Stimulated activated CD4-positive, alpha-beta T cell treated with anti-CD3 and anti-CD28 coated beads, Interleukin-1b, Interleukin-23, amount 100 ng/mL, for 24 hours (primary cell): ENCODE data around the gene SLC1A2.

ENCODE experiments used
- DNase-seq, 4 experiments: peaks; one replicate each; pipeline ENCODE4 v3.0.0-alpha.2; 2020; ENCODE audit warnings: low read depth in 4 of 4, low spot score in 1 of 4

Gene SLC1A2

GRCh38 chr11:35330156-35330889 lies 89.0 kb downstream of the SLC1A2 start:
- no peak for DNase-seq

GRCh38 chr11:35327829-35328228 lies 91.5 kb downstream of the SLC1A2 start:
- no peak for DNase-seq

DNA sequence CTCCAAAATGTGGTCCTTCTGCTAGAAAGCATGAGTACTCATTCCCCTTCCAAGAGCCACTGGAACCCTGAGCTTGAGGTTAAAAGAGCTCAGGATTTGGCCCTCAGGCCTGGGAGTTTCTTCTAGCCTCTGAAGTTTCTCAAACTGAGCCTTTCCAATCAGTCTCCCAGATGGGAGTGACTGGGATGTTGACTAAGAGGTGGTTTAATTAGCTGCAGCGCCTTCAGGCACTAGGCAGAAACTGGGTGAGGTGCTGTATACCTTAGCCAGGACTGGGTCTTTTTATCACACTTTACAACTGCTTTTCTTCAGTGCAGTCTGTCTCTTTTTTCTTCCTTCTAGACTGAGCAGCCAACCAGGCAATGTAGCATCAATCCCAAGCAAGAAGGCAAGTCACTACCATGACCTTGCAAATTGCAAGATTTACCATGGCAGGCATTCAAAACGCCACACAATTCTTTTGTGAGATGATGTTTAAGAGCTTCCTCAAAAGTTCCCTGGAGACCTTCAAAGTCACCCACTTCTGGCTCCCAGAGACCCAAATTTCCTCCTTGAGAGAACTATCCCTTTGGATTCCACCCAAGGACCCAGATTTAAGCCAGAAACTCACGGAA lies 93.0 kb downstream of the SLC1A2 start:
- DNase-seq = no peak

DNA sequence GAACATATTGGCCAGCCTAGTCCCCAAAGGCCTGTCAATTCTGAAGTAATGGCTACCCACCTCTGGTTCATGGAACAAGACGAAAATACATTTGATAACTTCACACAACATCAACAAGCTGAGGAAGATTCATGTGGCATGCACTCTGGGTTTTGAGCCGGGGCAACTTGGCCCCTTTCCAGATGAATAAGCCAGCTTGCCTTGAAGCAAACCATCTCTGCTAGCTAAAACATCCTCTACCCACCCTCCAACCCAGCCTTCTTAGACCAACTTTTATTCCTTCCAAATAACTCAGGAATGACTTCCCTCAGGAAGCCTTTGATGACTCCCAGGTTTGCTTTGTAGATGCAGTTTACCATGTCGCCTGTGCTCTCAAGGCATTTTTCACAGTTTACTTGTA lies 94.4 kb downstream of the SLC1A2 start:
- no peak for DNase-seq

- no peak for DNase-seq
Observed at GRCh38 chr11:35324183-35324886, 95.0 kb downstream of the SLC1A2 start.

DNA sequence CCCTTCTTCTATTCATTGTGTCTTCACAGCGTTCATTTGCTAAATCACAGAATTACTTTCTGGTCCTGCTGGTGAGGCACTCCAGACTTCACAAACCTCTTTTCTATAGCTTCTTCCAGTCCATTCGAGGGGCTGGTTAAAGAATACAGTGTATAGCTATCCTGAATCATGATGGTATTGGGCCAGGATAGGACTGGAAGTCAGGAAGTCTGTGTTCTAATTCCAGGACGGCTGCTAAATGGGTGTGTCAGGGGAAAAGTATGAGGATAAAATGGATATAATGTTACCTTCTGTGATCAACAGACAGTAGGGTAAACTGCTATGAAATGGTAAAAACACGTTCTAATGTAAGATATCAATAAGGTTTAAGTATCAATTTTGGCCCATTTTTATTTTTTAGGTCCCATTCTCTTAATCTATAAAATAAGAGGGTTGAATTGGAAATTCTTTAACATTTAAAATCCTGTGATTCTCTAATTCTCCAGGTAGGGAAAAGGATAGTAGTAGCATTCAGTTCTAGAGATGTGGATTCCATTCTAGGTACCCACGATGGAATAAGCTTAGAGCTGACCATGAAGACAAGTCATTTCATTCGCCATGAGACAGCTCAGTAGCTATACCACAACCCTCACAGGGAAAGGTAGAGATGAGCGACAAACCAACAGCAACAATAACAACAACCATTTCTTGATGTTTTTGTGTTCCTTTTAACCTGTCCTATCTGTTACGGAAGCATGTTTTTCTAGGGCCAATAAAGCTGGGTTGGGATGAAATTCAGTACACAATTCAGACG lies 96.1 kb downstream of the SLC1A2 start:
- no peak for DNase-seq

DNA sequence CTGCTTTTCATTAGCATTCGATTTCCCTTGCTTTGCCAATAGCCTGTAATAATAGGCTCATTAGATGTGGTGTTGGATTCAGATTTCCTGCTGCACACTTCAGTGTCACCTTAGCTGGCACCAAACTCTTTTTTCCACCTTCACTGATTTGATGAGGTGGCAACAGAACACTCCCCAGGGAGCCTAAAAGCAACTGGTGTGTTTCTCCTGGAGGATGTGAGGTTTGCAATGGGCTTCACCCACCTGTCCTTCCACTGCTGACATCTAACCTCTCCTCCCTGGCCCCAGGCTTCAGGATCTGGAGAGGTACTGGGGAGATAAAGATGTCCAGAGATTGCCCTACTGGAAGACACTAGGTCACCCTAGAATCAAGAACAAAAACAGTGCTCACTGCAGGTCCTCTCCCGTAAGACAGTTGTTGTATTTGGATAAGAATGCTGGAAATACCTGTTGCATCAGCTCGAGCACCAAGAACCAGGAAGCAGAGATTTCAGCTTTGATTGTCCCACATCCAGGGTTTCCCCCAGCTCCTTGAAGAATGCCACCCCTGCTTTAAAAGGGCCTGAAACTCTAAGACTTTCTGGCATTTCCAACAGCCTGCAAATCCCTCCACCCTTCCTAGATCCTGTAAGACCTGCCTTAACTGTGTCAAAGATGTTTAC lies 96.9 kb downstream of the SLC1A2 start:
- no peak for DNase-seq

GRCh38 chr11:35321532-35322317 lies 97.6 kb downstream of the SLC1A2 start:
- DNase-seq = no peak

DNA sequence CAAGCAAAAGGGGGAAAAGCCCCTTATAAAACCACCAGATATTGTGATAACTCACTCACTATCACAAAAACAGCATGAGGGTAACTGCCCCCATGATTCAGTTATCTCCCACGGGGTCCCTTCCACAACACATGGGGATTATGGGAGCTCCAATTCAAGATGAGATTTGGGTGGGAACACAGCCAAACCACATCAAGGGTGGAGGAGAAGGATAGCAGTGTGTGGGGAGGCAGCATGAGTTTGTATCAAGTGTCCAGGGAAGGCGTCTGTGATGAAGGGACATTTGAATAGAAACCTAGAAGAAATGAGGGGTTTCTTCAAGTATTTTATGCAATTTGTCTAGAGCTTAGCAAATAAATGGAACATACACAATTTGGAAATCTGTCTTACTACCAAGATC lies 98.2 kb downstream of the SLC1A2 start:
- no peak for DNase-seq

DNA sequence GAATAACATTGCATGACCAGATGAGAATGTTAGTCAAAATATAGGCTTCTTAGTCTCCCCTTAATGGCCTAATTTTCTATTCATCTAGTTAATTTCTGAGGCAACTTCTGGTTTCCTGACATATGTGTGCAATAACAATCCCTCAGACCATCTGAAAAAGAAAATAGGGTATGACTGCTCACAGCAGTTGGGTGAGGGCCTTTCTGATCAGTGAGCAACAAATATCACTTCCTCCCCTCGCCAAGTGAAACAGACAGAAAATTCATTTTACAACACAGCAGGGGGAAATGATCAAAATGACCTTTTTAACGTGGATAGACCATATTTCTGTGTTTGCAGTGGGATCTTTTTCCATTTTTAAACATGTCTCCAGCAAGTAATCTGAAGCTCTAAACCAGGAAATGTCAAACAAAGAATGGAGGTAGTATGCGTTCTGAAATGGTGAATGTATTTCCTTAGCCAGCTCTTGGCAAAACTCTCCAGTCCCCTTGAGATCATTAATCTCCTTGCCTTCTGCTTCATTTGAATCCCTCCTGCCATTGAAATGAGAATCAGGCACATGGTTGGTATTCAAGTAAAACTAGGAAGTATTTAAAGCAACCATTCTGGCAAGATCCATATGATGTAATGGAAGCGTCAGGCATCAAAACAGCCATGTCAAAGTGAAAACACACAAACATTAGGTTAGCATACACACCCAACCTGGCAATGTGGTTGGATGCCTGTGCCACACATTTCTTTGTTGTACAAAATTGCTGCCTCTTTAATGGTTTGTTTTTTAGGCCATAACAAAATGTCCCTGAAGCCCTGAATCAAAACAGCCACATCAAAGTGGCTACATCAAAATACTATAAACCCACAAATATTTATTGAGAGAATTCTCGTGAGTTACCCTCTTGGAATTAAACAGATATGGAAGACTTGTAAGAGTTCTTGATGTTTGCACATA lies 100.1 kb downstream of the SLC1A2 start:
- DNase-seq = no peak

DNA sequence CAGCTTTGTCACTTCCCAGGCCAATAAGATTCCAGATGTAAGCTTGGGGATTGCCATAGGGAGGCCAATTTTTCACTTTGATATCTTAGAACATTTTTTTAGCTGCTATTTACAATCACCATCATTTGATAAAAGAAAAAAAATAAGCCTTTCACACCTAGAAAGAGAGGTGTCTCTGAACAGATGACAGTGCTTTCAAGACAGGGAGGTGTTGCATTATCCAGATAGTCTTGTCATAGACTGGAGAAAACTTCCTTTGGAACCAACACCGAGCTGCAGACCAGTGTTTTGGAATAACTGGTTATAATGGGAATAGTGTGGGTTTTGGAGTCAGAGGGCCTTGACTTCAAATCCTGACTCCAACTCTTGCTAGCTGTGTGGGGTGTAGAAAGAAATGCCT lies 101.0 kb downstream of the SLC1A2 start:
- no peak for DNase-seq

GRCh38 chr11:35317253-35317652 lies 102.1 kb downstream of the SLC1A2 start:
- no peak for DNase-seq

- no peak for DNase-seq
Observed at GRCh38 chr11:35316161-35316560, 103.2 kb downstream of the SLC1A2 start.

DNA sequence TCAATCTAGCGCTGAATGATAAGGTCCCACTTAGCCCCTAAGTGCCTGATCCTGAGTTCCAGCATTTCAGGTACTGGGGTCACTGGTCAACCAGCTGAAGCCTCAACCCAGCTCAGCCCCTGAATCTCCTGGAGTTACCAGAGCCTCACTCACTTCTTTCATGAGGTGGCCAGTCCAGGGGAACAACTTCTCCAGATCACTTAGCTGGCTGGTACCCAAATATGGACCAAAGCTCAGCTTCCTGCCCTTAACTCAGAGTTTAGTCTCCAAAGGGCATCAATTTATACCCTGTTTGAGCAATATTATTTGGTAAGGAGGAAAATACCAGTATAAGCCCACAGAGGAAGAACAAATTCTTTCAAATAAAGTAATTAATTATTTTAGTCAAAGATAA lies 105.6 kb downstream of the SLC1A2 start:
- no peak for DNase-seq

DNA sequence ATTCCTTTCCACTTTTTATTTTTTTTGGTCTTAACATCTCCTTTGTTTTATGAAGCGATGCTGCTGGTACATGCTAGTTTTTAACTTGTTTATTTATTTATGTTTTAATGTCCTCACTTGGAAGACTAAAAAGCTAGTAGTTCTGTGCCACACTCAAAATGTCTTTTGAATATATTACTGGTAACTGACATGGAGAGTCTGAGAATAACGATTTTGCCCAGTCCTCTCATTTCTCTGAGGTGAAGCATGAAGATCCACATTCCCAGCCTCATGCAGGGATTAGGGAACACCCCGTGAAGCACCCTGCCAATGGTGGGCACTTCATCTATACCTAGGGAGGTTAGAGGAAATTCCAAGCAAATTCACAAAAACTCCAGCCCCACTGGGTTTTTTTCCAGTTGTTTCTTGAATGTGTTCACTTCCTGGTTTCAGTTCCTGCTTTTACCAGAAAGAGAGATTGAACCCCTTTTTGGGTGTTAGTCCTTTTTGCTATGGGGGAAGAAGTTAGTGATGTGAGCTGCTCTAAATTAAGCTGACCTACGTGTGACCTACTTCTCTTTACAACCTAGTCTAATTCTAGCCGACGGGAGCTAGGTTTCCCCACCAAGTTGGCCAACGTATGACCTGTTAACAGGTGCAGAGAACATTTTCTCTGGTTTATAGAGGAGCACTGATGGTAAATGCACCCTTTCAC lies 106.1 kb downstream of the SLC1A2 start:
- DNase-seq = no peak

DNA sequence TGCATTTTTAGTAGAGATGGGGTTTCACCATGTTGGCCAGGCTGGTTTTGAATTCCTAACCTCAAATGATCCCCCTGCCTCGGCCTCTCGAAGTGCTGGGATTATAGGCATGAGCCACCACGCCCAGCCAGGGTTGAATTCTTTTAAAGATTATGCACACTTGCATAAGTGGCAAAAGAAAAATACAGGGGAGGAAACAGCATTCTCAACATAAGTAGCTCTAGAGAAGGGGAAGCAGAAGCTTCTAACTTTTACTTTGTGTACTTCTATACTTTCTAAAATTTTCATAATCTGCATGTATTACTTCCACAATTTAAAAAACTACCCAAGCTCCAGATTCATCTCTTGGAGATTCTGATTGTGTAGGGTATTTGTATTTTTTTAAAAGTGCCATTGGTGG lies 108.0 kb downstream of the SLC1A2 start:
- no peak for DNase-seq

DNA sequence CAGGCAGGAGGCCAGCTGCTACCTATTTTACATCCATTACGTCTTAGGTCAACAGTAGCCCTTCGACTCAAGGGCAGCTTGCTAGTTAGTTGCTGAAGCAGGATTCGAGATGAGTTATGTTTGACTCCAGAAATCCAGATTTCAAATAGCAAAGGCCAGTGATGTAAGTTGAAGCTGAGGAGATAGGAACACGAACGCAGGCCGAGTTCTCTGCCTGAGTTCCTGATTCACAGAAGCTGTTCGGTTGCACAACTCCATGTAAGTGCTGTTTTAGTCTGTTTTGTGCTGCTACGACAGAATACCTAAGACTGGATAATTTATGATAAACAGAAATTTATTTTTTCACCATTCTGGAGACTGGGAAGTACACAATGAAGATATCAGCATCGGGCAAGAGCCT lies 111.2 kb downstream of the SLC1A2 start:
- DNase-seq = no peak

DNA sequence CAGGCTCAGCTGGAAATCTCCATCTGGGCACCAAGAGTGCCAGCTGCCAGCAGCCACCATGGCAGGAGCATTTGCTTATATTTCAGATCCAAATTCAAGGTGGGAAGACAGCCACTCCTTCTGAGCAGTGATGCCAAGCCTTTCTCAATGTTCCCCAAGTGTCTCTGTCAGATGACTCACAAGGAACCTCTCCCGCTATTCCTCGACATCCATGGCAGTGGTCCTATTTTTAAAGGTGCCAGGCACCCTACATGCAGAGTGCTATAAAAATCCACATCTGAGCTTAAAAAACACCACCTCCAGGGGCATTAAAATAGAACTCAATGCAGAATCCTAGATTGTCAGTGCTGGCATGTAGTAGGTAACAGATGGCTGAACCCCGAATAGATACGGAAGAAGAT lies 112.1 kb downstream of the SLC1A2 start:
- DNase-seq = no peak
